ENCODE data around the gene CYP4F8.

CYP4F8 gene

GRCh38 chr19:15616627-15617270 is 1.7 kb downstream of the CYP4F8 start:
- no peak for DNase-seq

DNA sequence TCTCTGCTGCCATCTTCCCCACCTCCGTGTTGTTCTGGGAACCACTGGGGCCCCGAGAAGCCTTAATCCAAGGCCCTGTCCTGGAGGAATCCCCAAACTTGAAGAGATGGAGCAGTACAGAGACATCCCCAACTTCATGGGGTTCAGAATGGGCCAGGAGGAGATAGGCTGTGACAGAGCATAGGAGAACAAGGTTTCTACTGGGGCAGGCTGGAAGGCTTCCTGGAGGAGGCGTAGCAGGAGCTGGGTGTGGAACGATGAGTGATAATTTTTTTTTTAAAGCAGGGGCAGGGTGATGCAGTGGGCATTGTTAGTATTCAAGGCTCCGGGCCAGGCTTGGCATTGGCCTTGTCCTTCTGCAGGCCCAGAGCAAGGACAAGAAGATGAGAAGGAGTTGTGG is 3.3 kb downstream of the CYP4F8 start:
- DNase-seq, result no peak

DNA sequence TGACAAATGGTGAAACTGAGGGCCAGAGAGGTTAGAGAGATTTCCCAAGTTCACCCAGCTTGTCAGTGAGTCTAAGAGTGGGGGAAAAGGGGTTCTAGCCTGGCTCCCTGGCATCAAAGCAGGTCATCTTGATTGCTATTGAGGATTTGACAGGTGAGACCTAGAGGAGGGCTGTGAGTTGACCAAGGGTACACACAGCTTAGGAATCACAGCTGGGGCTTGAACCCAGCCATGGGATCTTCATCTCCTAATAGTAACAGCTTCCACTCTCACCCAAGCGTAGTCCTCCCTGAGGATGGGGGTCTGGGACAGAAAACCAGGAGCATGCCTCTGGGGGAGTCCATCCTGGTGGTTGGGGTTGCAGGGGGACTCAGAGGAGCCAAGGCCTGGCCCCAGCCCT is 6.8 kb downstream of the CYP4F8 start:
- no peak for DNase-seq

DNA sequence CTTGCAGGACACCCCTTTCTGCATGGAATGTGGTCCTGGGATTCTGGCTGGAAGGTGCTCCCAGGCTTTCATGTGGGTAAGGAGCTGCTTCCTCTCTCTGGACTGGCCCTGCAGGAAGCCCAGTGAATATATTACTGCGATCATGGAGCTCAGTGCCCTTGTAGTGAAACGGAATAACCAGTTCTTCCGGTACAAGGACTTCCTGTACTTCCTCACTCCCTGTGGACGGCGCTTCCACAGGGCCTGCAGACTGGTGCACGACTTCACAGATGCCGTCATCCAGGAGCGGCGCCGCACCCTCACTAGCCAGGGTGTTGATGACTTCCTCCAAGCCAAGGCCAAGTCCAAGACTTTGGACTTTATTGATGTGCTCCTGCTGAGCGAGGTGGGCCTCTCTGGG is 8.0 kb downstream of the CYP4F8 start:
- DNase-seq, result no peak

GRCh38 chr19:15623711-15624318 is 8.8 kb downstream of the CYP4F8 start:
- no peak for DNase-seq

DNA sequence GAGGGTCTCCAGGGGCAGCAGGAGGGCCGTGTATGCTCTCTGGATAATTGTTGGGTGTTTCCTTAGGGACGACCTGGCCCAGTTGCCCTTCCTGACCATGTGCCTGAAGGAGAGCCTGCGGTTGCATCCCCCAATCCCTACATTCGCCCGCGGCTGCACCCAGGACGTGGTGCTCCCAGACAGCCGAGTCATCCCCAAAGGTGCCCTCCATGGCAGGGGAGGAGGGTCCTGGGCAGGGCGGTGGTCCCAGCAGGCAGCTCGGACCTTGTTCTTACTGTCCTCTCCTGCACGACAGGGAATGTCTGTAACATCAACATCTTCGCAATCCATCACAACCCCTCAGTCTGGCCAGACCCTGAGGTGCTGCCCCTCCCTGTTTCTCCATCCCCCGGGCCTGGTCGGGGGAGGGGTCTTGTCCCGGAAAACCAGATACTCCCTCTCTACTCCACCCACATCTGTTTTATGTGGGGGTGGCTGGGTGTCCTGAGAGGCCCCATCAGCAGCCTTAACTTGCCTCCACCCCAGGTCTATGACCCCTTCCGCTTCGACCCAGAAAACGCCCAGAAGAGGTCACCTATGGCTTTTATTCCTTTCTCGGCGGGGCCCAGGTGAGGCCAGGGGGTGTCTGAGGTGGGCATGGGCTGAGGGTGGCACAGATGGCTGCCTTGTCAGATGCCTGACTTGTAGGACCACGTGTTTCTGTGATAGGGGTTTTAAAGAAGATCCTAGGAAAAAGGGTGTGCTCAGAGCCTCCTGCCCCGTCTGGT is 13.4 kb downstream of the CYP4F8 start:
- DNase-seq, result no peak

DNA sequence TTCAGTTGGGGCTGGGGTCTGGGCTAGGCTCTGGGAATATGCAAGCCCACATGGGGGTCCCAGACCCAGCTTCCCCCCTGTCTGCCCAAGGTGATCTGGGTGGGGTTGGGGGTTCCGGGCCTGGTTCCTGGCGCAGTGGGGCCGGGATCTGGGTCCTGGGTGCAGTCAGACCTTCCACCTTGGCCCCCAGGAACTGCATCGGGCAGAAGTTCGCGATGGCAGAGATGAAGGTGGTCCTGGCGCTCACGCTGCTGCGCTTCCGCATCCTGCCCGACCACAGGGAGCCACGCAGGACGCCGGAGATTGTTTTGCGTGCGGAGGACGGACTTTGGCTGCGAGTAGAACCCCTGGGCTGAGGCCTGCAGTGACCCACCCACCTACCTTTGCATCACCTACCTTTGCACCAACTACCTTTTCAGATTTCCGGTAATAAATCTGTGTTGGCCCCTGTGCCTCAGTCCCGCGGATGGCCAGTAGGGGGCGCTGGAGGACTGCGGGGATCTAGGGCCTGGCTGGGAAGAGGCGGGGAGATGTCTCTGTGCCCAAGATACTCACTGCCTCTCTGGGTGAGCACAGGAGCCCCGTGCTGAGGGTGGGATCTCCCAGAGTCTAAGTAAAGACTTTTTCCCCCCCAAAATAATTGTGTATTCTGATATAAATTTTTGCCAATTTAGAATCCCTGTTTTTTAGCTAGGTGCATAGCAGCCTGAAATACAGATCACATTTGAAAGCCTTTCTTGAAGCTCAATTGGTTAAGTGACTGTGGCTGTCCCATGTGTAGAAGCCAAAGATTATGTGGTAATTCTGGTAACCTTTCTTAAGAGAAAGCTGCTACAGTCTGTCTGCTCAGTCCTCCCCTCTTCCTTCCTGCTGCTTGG is 14.2 kb downstream of the CYP4F8 start:
- DNase-seq, result peak; percentile 77 to 89

DNA sequence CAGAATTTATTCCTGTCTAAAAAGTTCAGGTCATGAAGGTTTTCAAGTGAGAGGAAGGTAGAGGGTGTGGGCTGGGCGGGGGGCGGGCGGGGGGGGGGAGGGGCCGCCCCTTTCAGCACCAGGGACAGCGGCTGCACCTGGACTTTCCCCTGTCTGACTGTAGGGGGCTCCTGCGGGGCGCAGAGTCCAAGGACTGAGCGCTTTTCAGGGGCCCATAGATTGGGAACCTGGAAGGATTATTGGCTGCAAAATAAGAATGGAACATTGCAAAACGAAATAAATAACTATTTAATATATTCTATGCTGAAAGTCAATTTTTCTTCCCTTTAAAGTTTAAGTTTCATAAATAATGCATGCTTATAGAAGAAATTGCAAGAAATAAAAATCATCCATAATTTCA is 16.8 kb downstream of the CYP4F8 start:
- no peak for DNase-seq

DNA sequence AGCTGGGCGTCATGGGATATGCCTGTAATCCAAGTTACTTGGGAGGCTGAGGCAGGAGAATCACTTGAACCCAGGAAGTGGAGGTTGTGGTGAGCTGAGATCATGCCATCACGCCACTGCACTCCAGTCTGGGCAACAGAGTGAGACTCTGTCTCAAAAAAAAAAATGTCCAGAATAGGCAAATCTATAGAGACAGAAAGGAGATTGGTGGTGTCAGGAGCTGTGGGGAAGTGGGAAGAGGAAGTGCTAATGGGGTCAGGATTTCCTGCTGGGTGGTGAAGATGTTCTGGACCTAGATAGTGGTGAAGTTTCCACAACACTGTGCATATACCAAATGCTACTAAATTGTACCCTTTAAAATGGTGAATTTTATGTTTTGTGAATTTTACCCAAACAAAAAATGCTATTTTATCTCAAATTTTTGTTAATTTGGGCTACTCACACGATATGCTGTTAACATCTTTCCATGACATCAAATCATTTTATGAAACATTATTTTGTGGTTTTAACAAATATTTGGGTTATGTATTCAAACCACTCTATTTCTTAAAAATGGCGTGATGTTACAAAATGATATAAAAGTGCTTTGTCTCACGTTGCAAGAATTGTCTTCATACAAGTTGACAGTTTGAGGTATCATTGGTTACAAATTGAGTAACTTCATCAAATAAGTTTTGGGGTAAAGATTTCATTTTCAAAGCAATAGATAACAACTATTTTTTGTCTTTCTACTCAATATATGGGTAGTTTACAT is 18.2 kb downstream of the CYP4F8 start:
- no peak for DNase-seq

DNA sequence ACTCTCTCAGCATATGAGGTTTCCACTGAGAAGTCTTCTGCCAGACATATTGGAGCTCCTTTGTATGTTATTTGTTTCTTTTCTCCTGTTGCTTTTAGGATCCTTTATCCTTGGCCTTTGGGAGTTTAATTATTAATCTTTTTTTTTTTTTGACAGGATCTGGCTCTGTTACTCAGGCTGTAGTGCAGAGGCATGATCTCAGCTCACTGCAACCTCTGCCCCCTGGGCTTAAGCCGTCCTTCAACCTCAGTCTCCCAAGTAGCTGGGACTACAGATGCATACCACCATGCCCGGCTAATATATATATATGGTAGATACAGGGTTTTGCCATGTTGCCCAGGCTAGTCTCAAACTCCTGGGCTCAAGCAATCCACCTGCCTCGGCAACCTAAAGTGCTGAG is 19.1 kb downstream of the CYP4F8 start:
- DNase-seq, result no peak

GRCh38 chr19:15635016-15635805 is 20.2 kb downstream of the CYP4F8 start:
- no peak for DNase-seq

DNA sequence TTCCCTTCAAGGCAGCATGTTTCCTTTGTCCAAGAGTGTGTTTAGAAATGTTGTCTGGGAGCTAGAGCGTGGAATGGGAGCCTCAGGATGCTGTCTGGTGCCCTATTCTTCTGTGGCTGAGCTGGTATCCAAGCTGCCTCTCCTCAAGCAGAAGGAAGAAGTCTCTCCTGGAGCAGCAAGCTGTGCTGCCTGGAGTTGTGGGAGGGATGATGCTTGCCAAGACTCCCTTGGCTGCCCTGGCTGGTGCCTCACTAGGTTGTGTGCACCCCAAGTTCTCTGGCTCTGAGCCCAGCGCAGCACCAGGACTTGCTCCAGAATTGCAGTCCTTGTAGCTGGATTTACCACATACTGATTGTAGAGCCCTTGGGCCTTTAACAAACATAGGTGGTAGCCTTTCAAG is 21.0 kb downstream of the CYP4F8 start:
- DNase-seq, result no peak

DNA sequence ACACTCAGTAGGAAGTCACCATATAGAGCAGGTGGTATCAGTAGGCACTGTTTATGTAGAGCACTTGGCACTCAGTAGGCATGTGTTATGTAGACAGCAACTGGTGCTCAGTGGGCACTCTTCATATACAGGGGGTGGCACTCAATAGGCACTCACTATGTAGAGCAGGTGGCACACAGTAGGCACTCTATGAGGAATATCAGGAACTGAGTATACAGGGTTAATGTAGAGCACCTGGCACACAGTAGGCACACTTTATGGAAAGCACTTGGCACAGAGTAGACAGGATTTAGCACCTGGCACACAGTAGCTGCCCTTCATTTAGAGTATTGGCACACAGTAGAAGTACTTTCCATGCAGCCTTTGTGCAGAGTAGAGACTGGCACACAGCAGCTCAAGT is 24.6 kb downstream of the CYP4F8 start:
- DNase-seq, result no peak

DNA sequence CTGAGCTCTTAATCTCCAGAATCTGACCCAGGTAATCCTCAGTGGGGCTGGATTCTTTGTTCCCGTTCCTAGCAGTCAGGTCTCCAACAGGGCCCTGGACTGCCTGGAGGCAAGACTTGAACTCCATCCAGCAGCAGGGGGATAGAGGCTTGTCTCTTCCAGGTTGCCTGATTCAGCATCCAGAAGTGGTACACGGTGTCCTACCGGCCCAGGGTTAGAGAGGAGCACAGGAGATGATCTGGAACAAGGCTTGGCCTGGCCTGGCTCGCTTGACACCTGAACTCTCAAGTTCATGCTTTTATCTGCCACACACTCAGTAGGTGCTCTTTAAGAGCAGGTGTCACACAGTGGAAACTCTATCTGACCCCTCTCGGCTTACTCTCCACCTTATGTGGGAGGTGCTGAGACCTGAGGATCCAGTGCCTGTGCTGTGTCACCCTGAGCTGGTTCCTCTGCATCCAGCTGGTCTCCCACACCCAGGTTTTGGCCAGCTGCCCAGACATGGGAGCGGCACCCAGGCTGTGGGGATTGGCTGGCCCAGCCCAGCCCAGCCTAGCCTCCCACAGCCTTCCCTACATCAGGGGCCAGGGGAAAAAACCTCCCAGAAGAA is 25.4 kb downstream of the CYP4F8 start, which contains the start of gene CYP4F3:
CYP4F3 (plus strand) TSS at position 604 of the 610 bp plus-strand sequence. CDS start 519 bp downstream, outside the sequence.
- no peak for DNase-seq

- no peak for DNase-seq
These were observed 26.0 kb downstream of the CYP4F8 start for GRCh38 chr19:15640904-15641597.

GRCh38 chr19:15641901-15642491 is 27.0 kb downstream of the CYP4F8 start:
- no peak for DNase-seq

DNA sequence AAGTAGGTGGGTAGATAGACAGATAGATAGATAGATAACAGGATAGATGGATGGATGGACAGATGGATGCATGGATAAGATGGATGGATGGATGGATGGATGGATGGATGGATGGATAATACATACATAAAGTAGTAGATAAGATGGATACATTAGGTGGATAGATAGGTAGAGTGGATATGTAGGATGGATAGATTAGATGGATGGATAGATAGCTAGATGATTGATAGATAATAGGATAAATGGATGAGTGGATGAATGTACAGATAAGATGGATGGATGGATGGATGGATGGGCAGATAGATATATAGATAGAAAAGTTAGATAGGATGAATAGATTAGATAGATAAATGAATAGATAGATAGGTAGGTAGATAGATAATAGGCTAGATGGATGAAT is 27.8 kb downstream of the CYP4F8 start:
- DNase-seq, result no peak

DNA sequence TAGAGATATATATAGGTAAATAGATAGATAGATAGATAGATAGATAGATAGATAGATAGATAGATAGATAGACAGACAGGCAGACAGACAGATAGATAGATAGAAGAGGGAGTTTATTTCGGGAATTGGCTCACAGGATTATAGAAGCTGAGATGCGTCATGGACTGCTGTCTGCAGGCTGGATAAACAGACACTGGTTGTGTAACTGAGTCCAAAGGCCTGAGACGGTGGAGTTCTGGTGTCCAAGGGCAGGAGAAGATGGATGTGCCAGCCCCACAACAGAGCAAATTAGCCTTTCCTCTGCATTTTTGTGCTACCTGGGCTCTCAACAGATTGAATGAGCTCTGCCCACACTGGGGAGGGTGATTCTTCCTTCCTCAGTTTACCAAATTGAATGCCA is 28.4 kb downstream of the CYP4F8 start:
- DNase-seq, result no peak

- DNase-seq, result no peak
These were observed 29.2 kb downstream of the CYP4F8 start for GRCh38 chr19:15644066-15644741.
